Smooth muscle cell (in vitro differentiated cells): Measurements from ENCODE around the gene SNX13. TPM values are rescaled to one million over a fixed set of nuclear protein-coding genes. Genes with fewer than 3 reads are reported as not detected.

Experiments used
- DNase-seq: peaks from one replicate; lab custom pipeline; 2025; ENCODE audit not compliant: unreplicated experiment; lab: John Stamatoyannopoulos, UW
- H2AFZ ChIP-seq: fragments of 200-600 bp; sonication (generic); 2 replicates; pipeline ENCODE4 v1.6.0; 2016; ENCODE audit warnings: antibody characterized with exemption, low read depth, mild to moderate bottlenecking
- H3F3A ChIP-seq: fragments of 200-600 bp; sonication (generic); 2 replicates; pipeline ENCODE4 v1.6.0; 2017; ENCODE audit warnings: antibody characterized with exemption, low read depth
- H3K27ac ChIP-seq: fragments of 200-600 bp; sonication (generic); 2 replicates; pipeline ENCODE4 v1.5.1; 2016; ENCODE audit warnings: low read depth, mild to moderate bottlenecking
- H3K27me3 ChIP-seq: fragments of 200-600 bp; sonication (generic); 2 replicates; pipeline ENCODE4 v1.6.1; 2016; ENCODE audit warnings: low read depth, mild to moderate bottlenecking
- H3K36me3 ChIP-seq: fragments of 200-600 bp; sonication (generic); 2 replicates; pipeline ENCODE4 v1.5.1; 2016; ENCODE audit warnings: low read depth
- H3K4me1 ChIP-seq: fragments of 200-600 bp; sonication (generic); 2 replicates; pipeline ENCODE4 v1.5.1; 2016; ENCODE audit warnings: low read depth
- H3K4me2 ChIP-seq: fragments of 200-600 bp; sonication (generic); 2 replicates; pipeline ENCODE4 v1.6.0; 2016; ENCODE audit warnings: mild to moderate bottlenecking
- H3K4me3 ChIP-seq: fragments of 200-600 bp; sonication (generic); 2 replicates; pipeline ENCODE4 v1.5.1; 2016; ENCODE audit warnings: mild to moderate bottlenecking
- H3K79me2 ChIP-seq: fragments of 200-600 bp; sonication (generic); 2 replicates; pipeline ENCODE4 v1.6.0; 2016; ENCODE audit warnings: low read depth, mild to moderate bottlenecking
- H3K9ac ChIP-seq: fragments of 200-600 bp; sonication (generic); 2 replicates; pipeline ENCODE4 v1.6.0; 2016; ENCODE audit warnings: low read depth
- H3K9me3 ChIP-seq: fragments of 200-600 bp; sonication (generic); replicated peaks from 2 replicates; pipeline ENCODE4 v1.5.1; 2016; ENCODE audit warnings: low read depth
- H4K20me1 ChIP-seq: fragments of 200-600 bp; sonication (generic); 2 replicates; pipeline ENCODE4 v1.6.0; 2016; ENCODE audit warnings: low read depth
- CTCF ChIP-seq: fragments of 200-600 bp; sonication (generic); IDR thresholded peaks from 2 replicates; pipeline ENCODE4 v1.5.1; 2017; ENCODE audit warnings: borderline replicate concordance, mild to moderate bottlenecking, antibody characterized with exemption; ENCODE audit not compliant: insufficient read depth, poor library complexity, severe bottlenecking
- WGBS: methylation state at CpG from one replicate; pipeline ENCODE4 v1.1.7; 2016; ENCODE audit warnings: low lambda C conversion rate; 5-methylcytosine and 5-hydroxymethylcytosine counted together
- polyA plus RNA-seq: library from polyadenylated mRNA; unstranded; fragments of >200 nt; fragmentation: Nextera tagmentation; extraction: Ambion mirVana; gene quantifications from 2 replicates; pipeline ENCODE4 v1.2.1, GENCODE V29; 2016
- total RNA-seq: library from RNA; depleted of rRNA; stranded (reverse); fragments of >200 nt; gene quantifications from 2 replicates; pipeline ENCODE4 v1.2.3, GENCODE V29; 2014

The SNX13 gene
- total and polyA plus RNA-seq, 2 experiments from 2014 or later = 17.0 to 59.6 TPM

- H3F3A ChIP-seq = no peaks in the 10 kb centered on the region
- DNase-seq = no peak
- no peak for TF ChIP-seq CTCF
- no peaks in the 10 kb centered on the region for H3K27me3 ChIP-seq
- no peak overlapping the region for H2AFZ ChIP-seq
- no peak overlapping the region for H3K4me2 ChIP-seq
- no peaks in the 10 kb centered on the region for H3K36me3 ChIP-seq
- H3K4me1 ChIP-seq = no peaks in the 10 kb centered on the region
- H3K9me3 ChIP-seq = no peaks in the 10 kb centered on the region
- H4K20me1 ChIP-seq = no peaks in the 10 kb centered on the region
- 94% methylated on average over 9 of the region's 9 CpGs for WGBS
- H3K4me3 ChIP-seq = no peak overlapping the region
- H3K9ac ChIP-seq = no peak overlapping the region
- H3K27ac ChIP-seq = no peak overlapping the region
- H3K79me2 ChIP-seq = no peaks in the 10 kb centered on the region
Observed at GRCh38 chr7:17962652-17963051, 22.4 kb upstream of the SNX13 start.

DNA sequence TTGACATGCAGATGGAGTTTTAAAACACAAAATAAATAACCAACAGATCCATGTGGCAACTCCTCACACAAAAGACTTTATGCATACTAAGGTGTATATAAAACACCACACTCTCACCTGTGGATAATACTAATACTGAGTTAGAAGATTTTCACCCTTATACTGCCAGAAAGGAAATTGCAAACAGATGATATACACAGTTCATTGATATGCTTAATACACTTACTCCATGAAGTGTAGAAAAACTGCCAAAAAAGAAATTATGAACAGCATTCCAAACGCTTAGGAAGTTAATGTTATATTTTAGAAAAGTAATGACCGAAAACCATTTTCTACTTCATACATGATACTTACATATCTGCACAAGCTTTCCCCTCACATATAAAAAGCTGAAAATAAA, 17.6 kb upstream of the SNX13 start:
- Histone ChIP-seq H3K36me3 (no peaks in the 10 kb centered on the region), H3F3A (no peaks in the 10 kb centered on the region), H3K27me3 (no peaks in the 10 kb centered on the region), H3K9me3 (no peaks in the 10 kb centered on the region), H3K4me3 (no peak overlapping the region), H3K4me2 (no peak overlapping the region), H3K79me2 (no peaks in the 10 kb centered on the region), H4K20me1 (no peaks in the 10 kb centered on the region), H2AFZ (no peak overlapping the region), H3K27ac (no peak overlapping the region), H3K9ac (no peak overlapping the region), H3K4me1 (no peaks in the 10 kb centered on the region)
- DNase-seq = no peak
- WGBS = 96% methylated on average over 2 of the region's 2 CpGs
- TF ChIP-seq CTCF = no peak

- 87% methylated on average over 2 of the region's 2 CpGs for WGBS
- H2AFZ ChIP-seq = no peak overlapping the region
- H3K4me2 ChIP-seq = no peak overlapping the region
- no peak for TF ChIP-seq CTCF
- H3K36me3 ChIP-seq = no peaks in the 10 kb centered on the region
- no peaks in the 10 kb centered on the region for H3K9me3 ChIP-seq
- no peaks in the 10 kb centered on the region for H3K79me2 ChIP-seq
- no peaks in the 10 kb centered on the region for H3K4me1 ChIP-seq
- no peak for DNase-seq
- no peak overlapping the region for H3K27ac ChIP-seq
- no peaks in the 10 kb centered on the region for H4K20me1 ChIP-seq
- H3K27me3 ChIP-seq = no peaks in the 10 kb centered on the region
- no peaks in the 10 kb centered on the region for H3F3A ChIP-seq
- no peak overlapping the region for H3K4me3 ChIP-seq
- no peak overlapping the region for H3K9ac ChIP-seq
Observed at GRCh38 chr7:17952387-17952786, 12.1 kb upstream of the SNX13 start.

DNA sequence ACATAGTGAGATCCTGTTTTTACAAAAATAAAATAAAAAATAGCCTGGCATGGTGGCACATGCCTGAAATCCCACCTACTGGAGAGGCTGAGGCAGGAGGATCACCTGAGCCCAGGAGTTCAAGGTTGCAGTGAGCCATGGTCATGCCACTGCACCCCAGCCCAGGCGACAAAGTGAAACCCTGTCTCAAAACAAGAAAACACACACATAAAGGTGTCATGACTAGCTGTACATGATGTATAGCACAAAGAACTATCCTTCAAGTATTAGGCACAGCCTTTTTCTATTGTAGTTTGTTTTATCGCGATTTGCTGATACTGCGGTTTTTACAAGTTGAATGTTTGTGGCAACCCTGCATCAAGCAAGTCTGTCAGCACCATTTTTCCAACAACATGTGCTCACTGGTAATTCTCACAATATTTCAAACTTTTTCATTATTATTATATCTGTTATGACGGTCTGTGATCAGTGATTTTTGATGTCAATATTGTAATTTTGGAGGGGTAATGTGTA, 11.5 kb upstream of the SNX13 start:
- Histone ChIP-seq H3K27me3 (no peaks in the 10 kb centered on the region), H3K36me3 (no peaks in the 10 kb centered on the region), H3K9ac (no peak overlapping the region), H3K4me1 (no peaks in the 10 kb centered on the region), H3F3A (no peaks in the 10 kb centered on the region), H3K27ac (no peak overlapping the region), H4K20me1 (no peaks in the 10 kb centered on the region), H3K79me2 (no peaks in the 10 kb centered on the region), H2AFZ (no peak overlapping the region), H3K4me2 (no peak overlapping the region), H3K9me3 (no peaks in the 10 kb centered on the region), H3K4me3 (no peak overlapping the region)
- DNase-seq = no peak
- TF ChIP-seq CTCF = no peak
- WGBS = 93% methylated on average over 5 of the region's 5 CpGs
